ENCODE results near the gene UHMK1.
A peak's percentile ranks its signal among the peaks of the same experiment; 100 is the strongest.
"Not testable (repeated sequence)": the region's sequence is repeated elsewhere in the genome, so short reads cannot be mapped to it uniquely, and the experiment has no call there.

UHMK1 gene

DNA sequence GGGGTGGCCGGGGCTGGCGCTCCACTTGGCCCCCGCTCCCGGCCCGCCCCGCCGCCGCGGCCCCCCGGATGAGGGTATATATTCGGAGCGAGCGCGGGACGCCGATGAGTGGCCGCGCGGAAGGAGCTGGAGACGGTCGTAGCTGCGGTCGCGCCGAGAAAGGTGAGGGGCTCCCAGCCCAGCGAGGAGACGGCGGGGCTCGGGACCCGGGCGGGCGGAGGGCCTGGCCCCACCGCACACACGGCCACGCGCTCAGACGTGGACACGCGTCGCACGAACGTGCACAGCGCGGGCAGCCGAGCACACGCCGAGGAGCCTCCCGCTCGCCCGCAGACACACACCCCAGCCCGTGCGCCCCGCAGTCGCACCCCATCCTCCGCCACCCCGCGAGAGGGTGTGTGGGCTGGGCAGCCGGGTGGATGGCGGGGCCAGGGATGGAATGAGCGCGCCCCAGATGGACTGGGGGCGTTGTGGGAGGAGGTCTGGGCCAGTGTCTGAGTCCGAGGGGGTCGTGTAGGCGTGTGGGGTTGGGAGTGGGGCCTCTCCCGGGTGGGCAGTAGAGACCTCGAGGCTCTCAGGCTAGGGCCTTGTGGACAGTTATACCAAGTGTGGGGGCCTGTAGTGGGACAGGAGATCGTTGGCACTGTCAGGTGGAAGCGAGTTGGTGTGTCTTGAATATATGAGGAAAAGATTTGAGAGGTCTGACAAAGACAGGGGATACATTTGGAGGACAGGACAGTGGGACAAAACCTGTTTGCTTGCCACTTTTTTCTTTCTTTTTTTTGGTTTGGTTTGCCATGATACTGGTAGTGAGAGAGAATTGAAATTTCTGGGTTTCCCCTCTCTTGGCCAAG, 64.2 kb downstream of the UHMK1 start, which contains the start of gene UAP1:
Gene UAP1, plus strand, starts transcription at position 107 of the 854 bp plus-strand sequence. CDS start 4,347 bp downstream, outside the sequence.
- no peak for DNase-seq (ENCODE audit: low read depth, low spot score)
- peak within 1 kb of the TSS; percentile 91 for H3K27ac ChIP-seq

- H3K27ac ChIP-seq: peak overlapping the region; percentile 91
- no peak for DNase-seq (ENCODE audit: low read depth, low spot score)
Measured at GRCh38 chr1:162562470-162562828, 64.8 kb downstream of the UHMK1 start.

DNA sequence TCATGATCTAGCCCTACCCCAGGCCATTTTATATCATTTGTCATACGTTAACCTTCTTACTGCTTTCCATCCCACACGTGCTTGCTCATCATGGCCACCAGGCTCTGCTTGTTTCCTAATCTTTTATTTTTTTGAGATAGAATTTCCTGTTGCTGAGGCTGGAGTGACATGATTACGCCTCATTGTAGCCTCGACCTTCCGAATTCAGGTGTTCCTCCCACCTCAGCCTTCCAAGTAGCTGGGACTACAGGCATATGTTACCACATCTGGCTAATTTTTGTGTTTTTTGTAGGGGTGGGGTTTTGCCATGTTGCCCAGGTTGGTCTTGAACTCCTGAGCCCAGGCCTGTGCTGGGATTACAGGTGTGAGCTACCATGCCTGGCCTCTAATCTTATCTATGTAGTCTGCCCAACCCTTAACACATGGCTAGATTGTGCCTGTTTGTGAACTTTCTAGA, 67.2 kb downstream of the UHMK1 start:
- peak overlapping the region; percentile 91 for H3K27ac ChIP-seq
- DNase-seq (ENCODE audit: low read depth, low spot score): no peak

- peak overlapping the region; percentile 91 for H3K27ac ChIP-seq
- DNase-seq (ENCODE audit: low read depth, low spot score): no peak
Measured at GRCh38 chr1:162565460-162565859, 67.8 kb downstream of the UHMK1 start.

GRCh38 chr1:162566870-162567269, 69.3 kb downstream of the UHMK1 start:
- no peak for DNase-seq (ENCODE audit: low read depth, low spot score)
- no peak overlapping the region for H3K27ac ChIP-seq

- H3K27ac ChIP-seq: peak overlapping the region; percentile 23
- DNase-seq (ENCODE audit: low read depth, low spot score): no peak
Measured at GRCh38 chr1:162568802-162569201, 71.2 kb downstream of the UHMK1 start.

DNA sequence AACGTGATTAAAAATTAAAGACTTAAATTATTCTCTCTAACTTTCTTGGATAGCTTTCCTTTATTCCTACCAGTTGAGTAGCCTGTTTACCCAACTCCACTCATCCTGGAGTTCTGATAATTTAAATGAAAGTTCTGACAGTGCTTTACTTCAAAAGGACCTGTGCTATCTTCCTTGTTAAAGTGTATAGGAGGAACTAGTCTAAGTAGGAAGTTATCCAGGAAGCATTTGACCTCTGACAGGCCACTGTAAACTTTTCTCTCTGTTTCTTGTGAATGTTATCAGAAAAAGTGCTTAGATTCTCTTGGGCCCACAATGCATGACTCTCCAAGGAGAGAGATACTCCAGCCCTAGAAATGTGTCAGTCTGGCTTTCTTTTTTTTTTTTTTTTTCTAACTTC, 73.1 kb downstream of the UHMK1 start:
- no peak overlapping the region for H3K27ac ChIP-seq
- DNase-seq (ENCODE audit: low read depth, low spot score): no peak

DNA sequence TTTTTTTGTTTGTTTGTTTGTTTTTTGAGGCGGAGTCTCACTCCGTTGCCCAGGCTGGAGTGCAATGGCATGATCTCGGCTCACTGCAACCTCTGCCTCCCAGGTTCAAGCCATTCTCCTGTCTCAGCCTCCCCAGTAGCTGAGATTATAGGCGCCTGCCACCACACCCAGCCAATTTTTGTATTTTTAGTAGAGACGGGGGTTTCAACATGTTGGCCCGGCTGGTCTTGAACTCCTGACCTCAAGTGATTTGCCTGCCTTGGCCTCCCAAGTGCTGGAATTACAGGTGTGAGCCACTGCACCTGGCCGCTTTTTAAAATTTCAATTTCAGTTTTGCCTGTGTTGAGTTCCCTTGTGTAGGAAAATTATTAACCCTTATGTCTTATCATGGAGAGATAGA, 73.5 kb downstream of the UHMK1 start:
- H3K27ac ChIP-seq; DNase-seq (ENCODE audit: low read depth, low spot score): not testable (repeated sequence)

DNA sequence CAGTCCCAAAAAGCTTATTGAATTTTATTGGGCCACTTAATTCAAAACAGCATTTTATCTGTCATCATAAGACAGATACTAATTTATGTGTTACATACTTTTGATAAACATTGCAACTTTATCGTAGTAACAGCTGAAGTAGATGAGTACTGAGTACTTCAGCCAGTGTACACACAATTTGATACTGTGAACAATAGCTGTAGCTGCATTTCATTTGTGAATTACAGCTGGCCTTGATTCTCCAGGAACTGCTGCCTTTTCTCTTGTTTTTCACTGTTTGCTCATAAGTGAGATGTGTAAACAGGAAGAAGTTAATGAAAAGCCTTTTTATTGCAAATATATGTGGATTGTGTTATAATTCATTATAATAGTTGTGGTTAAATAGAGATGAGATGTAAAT, 74.1 kb downstream of the UHMK1 start:
- DNase-seq (ENCODE audit: low read depth, low spot score): no peak
- H3K27ac ChIP-seq: no peak overlapping the region

GRCh38 chr1:162573136-162573535, 75.5 kb downstream of the UHMK1 start:
- DNase-seq (ENCODE audit: low read depth, low spot score): no peak
- H3K27ac ChIP-seq: no peak overlapping the region

DNA sequence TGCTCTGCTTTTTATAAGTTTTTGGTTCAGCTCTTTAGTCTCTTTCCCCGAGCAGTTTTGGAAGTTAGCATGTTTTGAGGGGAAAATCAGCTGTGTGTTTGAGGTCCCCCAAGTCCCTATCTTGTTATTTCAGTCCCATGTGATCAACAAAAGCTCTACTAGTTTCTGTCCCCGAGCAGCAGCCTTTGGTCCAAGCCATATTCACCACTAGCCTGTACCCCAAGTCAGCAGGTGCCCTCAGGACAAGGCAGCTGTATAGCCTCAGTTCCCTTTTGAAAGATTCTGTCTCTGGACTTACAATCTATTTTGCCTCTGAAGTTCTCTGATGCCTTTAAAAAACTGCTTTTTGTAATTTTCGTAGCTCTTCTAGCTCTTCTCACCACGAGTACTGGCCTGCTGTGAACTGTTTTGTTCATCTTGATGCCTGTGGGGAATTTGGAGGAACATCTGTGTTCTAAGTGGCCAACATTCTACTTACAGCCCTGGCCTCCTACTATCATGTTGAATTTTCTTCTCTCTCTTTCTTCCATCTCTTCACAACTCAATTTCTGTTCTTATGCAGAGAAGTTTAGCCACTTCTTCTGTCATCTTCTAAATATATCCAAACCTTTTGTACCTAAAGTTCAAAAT, 80.6 kb downstream of the UHMK1 start:
- no peak overlapping the region for H3K27ac ChIP-seq
- DNase-seq (ENCODE audit: low read depth, low spot score): no peak

DNA sequence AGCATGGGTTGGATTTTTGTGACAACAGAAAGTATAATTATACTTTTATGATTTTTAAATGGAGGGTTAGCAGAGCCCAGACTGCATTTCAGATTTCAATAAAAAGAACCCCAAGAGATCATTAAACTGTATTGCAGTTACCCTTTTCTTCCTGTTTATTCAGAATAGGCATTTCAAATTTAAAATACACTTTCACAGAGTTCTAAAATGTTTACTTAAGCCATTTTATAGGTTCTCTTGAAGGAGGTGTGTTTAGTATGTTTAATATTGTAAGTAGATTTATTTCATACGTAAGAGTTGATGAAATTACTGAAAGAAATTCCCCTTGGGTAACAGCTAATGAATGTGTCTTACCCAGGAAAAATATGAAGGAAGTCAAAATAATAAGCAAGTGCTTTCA, 81.3 kb downstream of the UHMK1 start:
- no peak overlapping the region for H3K27ac ChIP-seq
- DNase-seq (ENCODE audit: low read depth, low spot score): no peak

All from epithelial cell of prostate (primary cell).